ENCODE measurements around the gene H1-8.

The H1-8 gene

DNA sequence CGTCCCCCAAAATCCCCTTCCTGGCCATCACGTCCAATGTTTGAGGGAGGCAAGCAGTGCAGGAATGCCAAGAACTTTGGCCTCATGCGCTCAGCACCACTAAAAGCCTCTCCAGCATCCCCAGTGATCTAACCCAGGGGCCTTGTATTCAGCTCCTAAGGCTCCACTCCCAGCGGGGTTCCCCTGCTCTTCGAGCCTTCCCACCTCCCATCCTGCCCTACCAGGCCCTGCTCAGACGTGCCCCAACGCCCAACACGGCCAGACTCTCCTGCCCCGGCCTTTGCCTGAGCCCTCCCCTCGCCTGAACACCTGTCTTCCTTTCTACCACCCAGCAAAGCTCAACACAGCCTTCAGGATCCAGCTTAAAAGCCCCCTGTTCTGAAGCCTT lies 33.0 kb downstream of the H1-8 start:
- H3K4me3 ChIP-seq (ENCODE audit: low read depth, low read length): no peak overlapping the region
- DNase-seq (ENCODE audit: low read depth): no peak
- TF ChIP-seq, protein P1, sequence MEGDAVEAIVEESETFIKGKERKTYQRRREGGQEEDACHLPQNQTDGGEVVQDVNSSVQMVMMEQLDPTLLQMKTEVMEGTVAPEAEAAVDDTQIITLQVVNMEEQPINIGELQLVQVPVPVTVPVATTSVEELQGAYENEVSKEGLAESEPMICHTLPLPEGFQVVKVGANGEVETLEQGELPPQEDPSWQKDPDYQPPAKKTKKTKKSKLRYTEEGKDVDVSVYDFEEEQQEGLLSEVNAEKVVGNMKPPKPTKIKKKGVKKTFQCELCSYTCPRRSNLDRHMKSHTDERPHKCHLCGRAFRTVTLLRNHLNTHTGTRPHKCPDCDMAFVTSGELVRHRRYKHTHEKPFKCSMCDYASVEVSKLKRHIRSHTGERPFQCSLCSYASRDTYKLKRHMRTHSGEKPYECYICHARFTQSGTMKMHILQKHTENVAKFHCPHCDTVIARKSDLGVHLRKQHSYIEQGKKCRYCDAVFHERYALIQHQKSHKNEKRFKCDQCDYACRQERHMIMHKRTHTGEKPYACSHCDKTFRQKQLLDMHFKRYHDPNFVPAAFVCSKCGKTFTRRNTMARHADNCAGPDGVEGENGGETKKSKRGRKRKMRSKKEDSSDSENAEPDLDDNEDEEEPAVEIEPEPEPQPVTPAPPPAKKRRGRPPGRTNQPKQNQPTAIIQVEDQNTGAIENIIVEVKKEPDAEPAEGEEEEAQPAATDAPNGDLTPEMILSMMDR (IDR thresholded peaks at IDR 0.05; ENCODE audit: low read depth, low read length, missing control alignments): no peak
- in situ Hi-C loops (cut with HindIII; ENCODE audit: low sequenced_read_pairs): no loop called here

DNA sequence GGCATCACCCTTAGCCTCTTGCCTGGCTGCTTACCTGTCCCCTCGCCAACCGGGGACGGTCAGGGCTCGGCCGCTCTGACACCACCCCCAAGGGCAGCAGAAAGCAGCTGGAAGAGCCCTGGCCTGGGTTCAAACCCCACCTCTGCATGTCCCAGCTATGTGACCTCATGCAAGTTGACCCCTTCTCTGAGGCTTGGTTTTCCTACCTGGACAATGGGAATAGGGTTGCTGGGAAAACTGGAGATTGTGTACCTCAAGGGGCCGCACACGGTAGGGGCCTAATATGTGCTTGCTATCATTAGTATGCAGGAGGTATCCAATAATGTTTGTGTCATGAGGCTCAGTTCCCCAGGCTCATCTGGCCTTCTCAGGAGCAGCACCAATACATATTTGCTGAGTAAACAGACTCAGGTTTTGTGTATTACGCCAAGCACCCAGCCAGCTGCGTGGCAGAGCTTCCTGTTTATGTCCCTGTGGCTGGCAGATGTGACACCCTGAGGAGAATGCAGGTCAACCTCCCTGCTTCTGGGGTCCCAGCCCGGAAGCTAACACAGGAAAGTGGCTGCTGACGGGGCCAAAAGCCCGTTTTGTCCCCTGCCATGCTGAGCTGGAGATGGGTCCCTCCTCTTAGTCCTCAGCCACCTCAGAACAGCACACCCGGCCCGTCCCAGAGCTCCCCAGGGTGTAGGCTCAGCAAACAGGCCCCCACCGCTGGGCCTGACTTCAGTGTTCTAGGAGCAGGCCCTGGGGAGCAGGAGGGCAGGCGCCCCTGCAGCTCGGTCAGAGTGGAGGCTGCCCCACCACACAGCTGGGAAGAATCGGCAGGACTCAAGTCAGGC lies 33.8 kb downstream of the H1-8 start:
- TF ChIP-seq, protein P1 (IDR thresholded peaks at IDR 0.05; ENCODE audit: low read depth, low read length, missing control alignments): no peak
- DNase-seq (ENCODE audit: low read depth): no peak
- no peak overlapping the region for H3K4me3 ChIP-seq (ENCODE audit: low read depth, low read length)
- in situ Hi-C loops (cut with HindIII; ENCODE audit: low sequenced_read_pairs): no loop called here

DNA sequence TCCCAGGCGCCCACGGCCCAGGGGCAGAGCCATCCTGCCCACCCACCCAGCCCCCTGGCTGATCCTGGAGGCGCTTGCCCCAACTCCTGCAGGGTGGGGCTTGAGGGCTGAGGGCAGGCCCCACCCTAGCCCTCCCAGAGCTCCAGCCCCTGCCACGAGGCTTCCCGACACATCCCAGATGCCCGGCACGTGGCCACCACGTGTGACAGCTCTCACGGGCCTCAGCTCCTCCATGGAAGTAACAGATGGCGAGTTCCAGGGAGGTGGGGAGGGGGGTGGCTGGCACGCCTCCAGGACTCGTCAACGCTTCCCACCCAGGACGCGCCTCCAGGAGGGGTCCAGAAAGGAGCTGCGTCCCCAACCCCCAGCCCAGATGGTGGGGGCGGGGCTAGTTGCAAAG lies 34.4 kb downstream of the H1-8 start:
- no peak for DNase-seq (ENCODE audit: low read depth)
- TF ChIP-seq, protein P1 (IDR thresholded peaks at IDR 0.05; ENCODE audit: low read depth, low read length, missing control alignments): no peak
- in situ Hi-C loops (cut with HindIII; ENCODE audit: low sequenced_read_pairs): no loop called here
- H3K4me3 ChIP-seq (ENCODE audit: low read depth, low read length): no peak overlapping the region

DNA sequence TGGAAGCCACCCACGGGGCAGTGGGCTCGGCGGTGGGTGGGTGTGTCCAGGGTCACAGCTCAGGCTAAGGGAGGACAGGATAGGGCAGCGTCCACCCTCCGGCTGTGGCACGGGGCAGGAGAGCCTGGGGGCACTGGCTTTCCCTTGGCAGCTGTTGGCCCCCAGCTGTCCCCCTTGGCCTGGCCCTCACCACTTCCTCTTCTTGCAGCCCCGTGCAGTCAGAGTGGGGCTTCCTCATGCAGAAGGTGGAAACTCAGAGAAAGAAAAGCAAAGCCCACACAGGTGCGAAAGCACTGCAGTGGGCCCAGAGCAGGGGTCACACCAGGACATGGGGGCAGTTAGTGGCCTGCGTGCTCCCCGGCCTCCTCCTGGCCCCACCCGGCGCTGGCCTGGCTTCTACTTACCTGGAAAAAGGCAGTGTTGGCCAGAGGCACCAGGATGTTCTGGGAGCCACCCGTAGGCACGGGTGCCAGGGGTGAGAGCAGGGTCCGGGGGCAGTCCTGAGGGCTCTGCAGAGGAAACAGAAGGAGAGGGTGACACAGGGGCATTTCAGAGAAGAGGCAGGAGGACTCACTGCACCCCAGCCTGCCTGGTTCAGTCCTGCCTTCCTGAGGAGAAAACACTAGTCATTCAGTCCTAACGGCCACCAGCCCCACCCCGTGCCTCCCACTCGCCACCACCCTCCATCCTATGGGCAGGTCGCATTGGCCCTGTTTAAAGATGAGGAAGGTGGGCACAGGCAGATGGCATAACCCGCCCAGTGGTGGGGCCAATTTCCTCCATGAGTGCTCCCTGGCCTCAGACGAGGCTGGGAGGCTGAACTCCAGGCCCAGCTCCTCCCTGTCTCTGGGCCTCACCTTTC lies 35.2 kb downstream of the H1-8 start:
- TF ChIP-seq, protein P1 (IDR thresholded peaks at IDR 0.05; ENCODE audit: low read depth, low read length, missing control alignments): no peak
- in situ Hi-C loops (cut with HindIII; ENCODE audit: low sequenced_read_pairs): no loop called here
- no peak for DNase-seq (ENCODE audit: low read depth)
- H3K4me3 ChIP-seq (ENCODE audit: low read depth, low read length): no peak overlapping the region

DNA sequence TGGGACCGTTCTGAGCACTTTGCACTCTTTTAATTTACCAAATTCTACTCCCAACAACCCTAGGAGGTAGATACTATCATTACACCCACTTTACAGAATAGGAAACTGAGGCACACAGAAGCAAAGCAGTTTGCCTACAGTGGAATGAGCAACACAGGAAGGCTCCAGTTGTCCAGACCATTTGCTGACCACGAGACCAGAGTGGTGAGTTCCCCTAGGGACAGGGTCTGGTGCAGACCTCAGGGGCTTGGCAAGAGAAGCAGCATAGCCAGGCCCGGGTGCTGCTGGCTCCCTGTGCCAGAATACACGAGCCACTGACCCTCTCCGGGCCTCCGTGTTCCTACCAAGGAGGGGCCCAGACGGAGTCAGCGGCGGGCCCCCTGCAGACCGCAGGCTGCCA lies 37.0 kb downstream of the H1-8 start:
- DNase-seq (ENCODE audit: low read depth): no peak
- in situ Hi-C loops (cut with HindIII; ENCODE audit: low sequenced_read_pairs): no loop called here
- H3K4me3 ChIP-seq (ENCODE audit: low read depth, low read length): no peak overlapping the region
- TF ChIP-seq, protein P1 (IDR thresholded peaks at IDR 0.05; ENCODE audit: low read depth, low read length, missing control alignments): no peak

DNA sequence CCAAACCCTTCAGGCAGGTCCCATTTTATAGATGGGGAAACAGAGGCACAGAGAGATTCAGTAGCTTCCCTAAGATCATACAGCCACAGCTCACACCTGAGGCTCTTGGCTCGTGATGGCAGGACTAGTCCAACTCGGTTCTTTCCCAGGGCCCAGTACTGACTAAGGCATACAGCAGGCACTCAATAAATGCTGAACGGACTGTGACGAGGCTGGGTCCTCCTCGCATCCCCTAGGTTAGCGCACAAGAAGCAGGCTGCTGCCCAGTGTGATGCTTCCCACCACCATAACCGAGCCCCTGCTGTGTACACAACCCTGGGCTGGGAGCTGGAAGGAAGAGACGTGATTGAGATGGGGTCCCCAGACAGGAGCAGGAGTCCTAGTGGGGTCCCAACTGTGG lies 38.6 kb downstream of the H1-8 start:
- no peak for DNase-seq (ENCODE audit: low read depth)
- TF ChIP-seq, protein P1 (IDR thresholded peaks at IDR 0.05; ENCODE audit: low read depth, low read length, missing control alignments): no peak
- H3K4me3 ChIP-seq (ENCODE audit: low read depth, low read length): no peak overlapping the region
- in situ Hi-C loops (cut with HindIII; ENCODE audit: low sequenced_read_pairs): no loop called here
